ENCODE results near the gene RUNX1.

- TF ChIP-seq CTCF (IDR thresholded peaks at IDR 0.05): no peak
- no peak for TF ChIP-seq ZFX (IDR thresholded peaks at IDR 0.05; ENCODE audit: borderline replicate concordance)
These were observed 34.1 kb upstream of the RUNX1 start for GRCh38 chr21:35083246-35083645.

All from 22Rv1 (cell line).